ENCODE results near the gene TRMT112. TPM values are rescaled to one million over a fixed set of nuclear protein-coding genes. Genes with fewer than 3 reads are reported as not detected.

Gene TRMT112
- total RNA-seq (2021; fragmentation: NEBNext Ultra II Directional; extraction: Animal tissue kit (Norgen Biotek cat#: 25700)): 100 to 1,000 TPM; 246 to 269 (median 261) TPM
- long read RNA-seq, transcript TRMT112-206 (4 exons, 1,106 nt): major isoform, 187 of 208 reads
- long read RNA-seq, transcript TRMT112-203 (3 exons, 823 nt): minor isoform, 9 of 208 reads
- long read RNA-seq, partial matches to known transcripts: 0 of 208 reads
- long read RNA-seq, other reads (novel, unspliced or antisense): 1 of 208 reads

DNA sequence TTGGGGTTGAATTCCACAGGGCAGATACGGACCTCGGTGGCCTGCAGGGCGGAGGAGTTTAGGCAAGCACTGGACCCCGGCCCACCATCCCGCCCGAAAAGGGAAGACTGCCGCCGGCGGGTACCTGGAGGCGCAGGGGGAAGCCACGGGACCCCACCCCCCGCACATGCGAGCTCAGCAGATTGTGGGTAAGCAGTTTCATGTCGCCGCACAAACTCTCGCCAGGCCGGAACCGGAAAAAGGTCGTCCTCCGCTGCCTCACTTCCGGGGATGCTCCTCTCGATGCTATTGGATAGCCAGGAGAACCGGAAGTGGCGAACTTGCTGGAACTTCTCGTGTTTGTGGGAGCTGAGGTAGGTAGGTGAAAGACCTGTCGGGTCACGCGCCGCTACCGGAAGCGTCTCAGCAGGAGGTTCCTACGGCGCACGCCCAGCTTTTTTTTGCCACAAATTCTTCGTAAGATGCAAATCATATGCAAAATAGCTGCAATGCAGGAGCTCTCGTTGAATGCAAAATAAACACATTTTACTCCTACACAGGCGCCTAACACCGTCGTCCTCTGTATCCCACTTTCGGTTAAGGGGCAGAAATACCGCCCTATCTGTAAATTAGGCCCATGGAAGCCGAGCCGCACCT is at the start of gene TRMT112:
Gene TRMT112 (minus strand): TSS at position 235 of the 636 bp plus-strand sequence. CDS start 33 bp downstream, at position 202.
- Mint-ChIP-seq H3K4me3 (peak within 1 kb of the TSS; percentile 96), H3K4me1 (ENCODE audit: low read depth) (peaks cover 24% of the 10 kb centered on the region), H3K27ac (peak within 1 kb of the TSS; percentile 99), H3K27me3 (ENCODE audit: insufficient read depth) (peaks cover 3% of the 10 kb centered on the region), H3K36me3 (ENCODE audit: low read depth) (peaks cover 25% of the 10 kb centered on the region), H3K9me3 (no peaks in the 10 kb centered on the region)
- TF ChIP-seq, protein P1, sequence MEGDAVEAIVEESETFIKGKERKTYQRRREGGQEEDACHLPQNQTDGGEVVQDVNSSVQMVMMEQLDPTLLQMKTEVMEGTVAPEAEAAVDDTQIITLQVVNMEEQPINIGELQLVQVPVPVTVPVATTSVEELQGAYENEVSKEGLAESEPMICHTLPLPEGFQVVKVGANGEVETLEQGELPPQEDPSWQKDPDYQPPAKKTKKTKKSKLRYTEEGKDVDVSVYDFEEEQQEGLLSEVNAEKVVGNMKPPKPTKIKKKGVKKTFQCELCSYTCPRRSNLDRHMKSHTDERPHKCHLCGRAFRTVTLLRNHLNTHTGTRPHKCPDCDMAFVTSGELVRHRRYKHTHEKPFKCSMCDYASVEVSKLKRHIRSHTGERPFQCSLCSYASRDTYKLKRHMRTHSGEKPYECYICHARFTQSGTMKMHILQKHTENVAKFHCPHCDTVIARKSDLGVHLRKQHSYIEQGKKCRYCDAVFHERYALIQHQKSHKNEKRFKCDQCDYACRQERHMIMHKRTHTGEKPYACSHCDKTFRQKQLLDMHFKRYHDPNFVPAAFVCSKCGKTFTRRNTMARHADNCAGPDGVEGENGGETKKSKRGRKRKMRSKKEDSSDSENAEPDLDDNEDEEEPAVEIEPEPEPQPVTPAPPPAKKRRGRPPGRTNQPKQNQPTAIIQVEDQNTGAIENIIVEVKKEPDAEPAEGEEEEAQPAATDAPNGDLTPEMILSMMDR (IDR thresholded peaks at IDR 0.05): no peak
- peak; percentile 98 for DNase-seq

DNA sequence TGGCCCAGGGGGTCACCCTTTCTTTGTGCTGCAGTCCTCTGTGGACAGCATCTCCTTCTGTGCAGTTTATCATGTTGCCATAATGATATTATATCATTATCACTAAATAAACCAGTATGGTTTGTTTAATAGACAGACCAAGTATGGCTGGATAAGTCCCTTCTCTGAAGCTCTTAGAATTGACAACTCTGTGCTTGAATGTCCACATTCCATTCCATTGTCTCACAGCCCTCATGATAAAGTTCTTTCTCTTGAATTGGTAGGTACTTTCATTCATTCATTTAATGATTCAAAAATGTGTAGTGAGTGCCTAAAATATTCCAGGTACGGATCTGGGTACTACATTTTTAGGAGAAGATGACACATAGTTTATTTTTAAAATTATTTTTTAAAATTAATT is 49.4 kb upstream of the TRMT112 start:
- Mint-ChIP-seq H3K27ac (no peak overlapping the region), H3K4me1 (ENCODE audit: low read depth) (peaks cover 13% of the 10 kb centered on the region), H3K9me3 (no peaks in the 10 kb centered on the region), H3K4me3 (no peak overlapping the region), H3K27me3 (ENCODE audit: insufficient read depth) (no peaks in the 10 kb centered on the region), H3K36me3 (ENCODE audit: low read depth) (peaks cover 28% of the 10 kb centered on the region)
- TF ChIP-seq, protein P1 (IDR thresholded peaks at IDR 0.05): no peak
- no peak for DNase-seq

DNA sequence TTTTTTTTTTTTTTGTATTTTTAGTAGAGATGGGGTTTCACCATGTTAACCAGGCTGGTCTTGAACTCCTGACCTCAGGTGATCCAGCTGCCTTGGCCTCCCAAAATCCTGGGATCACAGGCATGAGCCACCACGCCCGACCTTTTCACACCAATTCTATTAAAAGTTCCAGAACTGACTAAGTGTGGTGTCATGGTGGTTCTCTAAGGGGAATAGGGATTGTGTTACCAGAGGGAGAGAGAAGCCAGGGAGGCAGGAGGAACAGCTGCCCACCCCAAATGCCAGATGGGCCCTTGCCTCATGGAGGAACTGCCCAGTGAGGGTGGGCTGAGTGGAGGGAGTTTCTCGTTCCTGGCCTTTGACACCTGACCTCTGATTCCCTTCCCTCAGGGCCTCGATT is 47.6 kb upstream of the TRMT112 start:
- Mint-ChIP-seq H3K4me3 (no peak overlapping the region), H3K27me3 (ENCODE audit: insufficient read depth) (no peaks in the 10 kb centered on the region), H3K4me1 (ENCODE audit: low read depth) (peaks cover 14% of the 10 kb centered on the region), H3K9me3 (no peaks in the 10 kb centered on the region), H3K27ac (no peak overlapping the region), H3K36me3 (ENCODE audit: low read depth) (peaks cover 27% of the 10 kb centered on the region)
- no peak for DNase-seq
- TF ChIP-seq, protein P1 (IDR thresholded peaks at IDR 0.05): no peak

DNA sequence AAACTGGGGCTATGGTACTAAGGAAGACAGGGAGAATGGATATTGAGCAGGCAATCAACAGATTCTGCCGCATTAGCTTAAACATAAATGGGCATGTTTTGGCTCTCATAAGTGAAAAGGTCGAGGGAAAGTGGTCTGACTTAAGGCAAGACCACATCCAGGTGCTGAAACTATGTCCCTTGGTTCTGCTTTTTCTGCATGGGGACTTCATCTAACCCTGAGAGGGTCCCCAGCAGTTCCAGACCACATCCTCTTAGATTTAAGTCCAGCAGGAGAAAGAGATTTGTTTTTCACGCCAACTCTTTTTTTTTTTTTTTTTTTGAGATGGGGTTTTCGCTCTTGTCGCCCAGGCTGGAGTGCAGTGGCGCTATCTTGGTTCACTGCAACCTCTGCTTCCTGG is 47.1 kb upstream of the TRMT112 start:
- H3K27me3 Mint-ChIP-seq (ENCODE audit: insufficient read depth): peaks cover 2% of the 10 kb centered on the region; the same call in 1 of the 2 replicates
- H3K4me3 Mint-ChIP-seq: no peak overlapping the region
- no peak for DNase-seq
- H3K4me1 Mint-ChIP-seq (ENCODE audit: low read depth): peaks cover 19% of the 10 kb centered on the region
- no peak overlapping the region for H3K27ac Mint-ChIP-seq
- no peaks in the 10 kb centered on the region for H3K9me3 Mint-ChIP-seq
- TF ChIP-seq, protein P1 (IDR thresholded peaks at IDR 0.05): no peak
- peaks cover 24% of the 10 kb centered on the region for H3K36me3 Mint-ChIP-seq (ENCODE audit: low read depth)

DNA sequence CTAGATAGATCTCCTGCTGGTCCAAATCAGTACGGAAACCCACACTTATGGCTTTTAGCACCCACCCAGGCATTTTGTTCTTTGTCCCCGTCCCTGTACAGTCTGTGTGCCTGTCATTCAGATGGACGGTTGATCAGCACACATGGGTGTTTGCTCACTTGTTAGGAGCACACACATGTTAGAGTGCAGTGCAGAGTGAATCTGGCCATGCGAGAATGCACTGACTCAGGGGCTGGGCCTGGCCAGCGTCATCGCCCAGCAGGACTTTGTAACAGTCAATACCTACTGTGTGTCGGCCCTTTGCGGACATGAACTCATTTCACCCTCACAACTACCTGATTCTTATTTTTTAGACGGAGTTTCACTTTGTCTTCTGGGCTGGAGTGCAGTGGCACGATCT is 45.0 kb upstream of the TRMT112 start:
- Mint-ChIP-seq H3K36me3 (ENCODE audit: low read depth) (peaks cover 24% of the 10 kb centered on the region), H3K9me3 (no peaks in the 10 kb centered on the region), H3K4me3 (no peak overlapping the region), H3K4me1 (ENCODE audit: low read depth) (peaks cover 29% of the 10 kb centered on the region), H3K27me3 (ENCODE audit: insufficient read depth) (peaks cover 2% of the 10 kb centered on the region; the same call in 1 of the 2 replicates), H3K27ac (no peak overlapping the region)
- TF ChIP-seq, protein P1 (IDR thresholded peaks at IDR 0.05): no peak
- DNase-seq: no peak

Measured in HFFc6 (cell line).